Testis (tissue), 3 donors: ENCODE measurements around the gene CCL13. TPM values are rescaled to one million over a fixed set of nuclear protein-coding genes. Genes with fewer than 3 reads are reported as not detected.

Source experiments
- DNase-seq: peaks from one replicate; pipeline ENCODE4 v3.0.0-alpha.2; 2019
- H3K27ac ChIP-seq, 2 donors: fragments of 200-600 bp; sonication (generic); one replicate each; pipeline ENCODE4 v1.5.1; 2019
- H3K27me3 ChIP-seq: fragments of 200-600 bp; sonication (generic); one replicate; pipeline ENCODE4 v1.5.1; 2019
- H3K36me3 ChIP-seq: fragments of 200-600 bp; sonication (generic); one replicate; pipeline ENCODE4 v1.5.1; 2017; ENCODE audit warnings: low read depth; ENCODE audit errors: missing control alignments
- H3K4me1 ChIP-seq: fragments of 200-600 bp; sonication (generic); one replicate; pipeline ENCODE4 v1.5.1; 2019
- H3K4me3 ChIP-seq, 2 donors: fragments of 200-600 bp; sonication (generic); one replicate each; pipeline ENCODE4 v1.5.1; 2017 to 2019
- H3K9me3 ChIP-seq: fragments of 200-600 bp; sonication (generic); one replicate; pipeline ENCODE4 v1.5.1; 2017
- POLR2A ChIP-seq: fragments of 450-650 bp; IDR thresholded peaks from one replicate; pipeline ENCODE4 v1.6.1; 2017; ENCODE audit warnings: antibody characterized with exemption, mild to moderate bottlenecking, moderate library complexity
- WGBS, 2 donors: methylation state at CpG; one replicate each; pipeline ENCODE4 v1.1.5; 2018; 5-methylcytosine and 5-hydroxymethylcytosine counted together
- intact Hi-C: fragments of 100-400 bp; cut with DNase I; formaldehyde crosslinking; loops from one replicate; pipeline ENCODE4 v1.15.1; 2023; ENCODE audit warnings: low total_unique reads
- polyA plus RNA-seq: library from polyadenylated mRNA; stranded (reverse); fragments of 350-450 nt; fragmentation: Illumina TruSeq; extraction: RNeasy Lipid Tissue Mini Kit (QIAGEN cat#74804); gene quantifications from one replicate; pipeline ENCODE4 v1.2.3, GENCODE V29; 2014; ENCODE audit warnings: low read depth, low replicate concordance; ENCODE audit not compliant: insufficient read depth
- total RNA-seq, 2 donors: library from RNA; depleted of rRNA; stranded (reverse); fragments of >200 nt; gene quantifications; one replicate each; pipeline ENCODE4 v1.2.3, GENCODE V29; 2016
- TF ChIP-seq, protein P1 (sequence below), 3 experiments: fragments of 450-650 bp in 2 of 3; fragments of 200-600 bp in 1 of 3; sonication (generic) in 1 of 3; IDR thresholded peaks; one replicate each; pipeline ENCODE4 v1.5.1; 2016 to 2019; ENCODE audit warnings: antibody characterized with exemption in 3 of 3, mild to moderate bottlenecking in 2 of 3, moderate library complexity in 1 of 3

CCL13 gene
- total and polyA plus RNA-seq, 3 donors from 2014 or later = 5.2 TPM; not detected in 2

DNA sequence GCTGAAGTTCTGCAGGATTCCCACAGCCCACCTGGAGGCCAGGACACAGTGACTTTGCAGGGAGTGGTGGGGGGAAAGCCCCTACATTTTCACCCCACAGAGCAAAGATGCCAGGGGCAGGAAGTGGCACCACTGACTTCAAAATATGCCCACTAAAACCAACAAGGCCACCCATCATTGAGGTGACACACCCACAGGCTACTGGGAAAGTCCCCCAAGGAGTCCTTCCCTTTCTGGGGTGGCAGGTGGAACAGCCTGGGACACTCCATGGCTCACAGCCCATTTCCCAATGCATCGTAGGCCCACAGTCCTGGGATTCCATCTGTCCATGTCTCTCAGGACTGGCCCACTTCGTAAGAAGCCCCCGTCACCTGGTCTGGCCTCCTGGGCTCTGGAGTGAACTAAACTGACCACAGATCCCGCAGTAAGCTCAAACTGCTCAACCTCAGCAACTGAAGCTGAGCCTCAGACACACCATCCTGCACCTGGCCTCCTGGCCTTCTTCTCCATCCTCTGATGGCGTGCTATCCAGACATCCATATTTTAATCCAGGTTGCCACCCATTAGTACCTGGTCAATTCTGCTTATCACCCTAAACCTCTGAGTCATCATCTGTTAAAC, 14.2 kb downstream of the CCL13 start:
- no peaks in the 10 kb centered on the region for H3K36me3 ChIP-seq
- intact Hi-C loops = no loop called here
- H3K4me3 ChIP-seq = no peak overlapping the region
- H3K27me3 ChIP-seq = no peaks in the 10 kb centered on the region
- TF ChIP-seq POLR2A = no peak
- TF ChIP-seq, protein P1, sequence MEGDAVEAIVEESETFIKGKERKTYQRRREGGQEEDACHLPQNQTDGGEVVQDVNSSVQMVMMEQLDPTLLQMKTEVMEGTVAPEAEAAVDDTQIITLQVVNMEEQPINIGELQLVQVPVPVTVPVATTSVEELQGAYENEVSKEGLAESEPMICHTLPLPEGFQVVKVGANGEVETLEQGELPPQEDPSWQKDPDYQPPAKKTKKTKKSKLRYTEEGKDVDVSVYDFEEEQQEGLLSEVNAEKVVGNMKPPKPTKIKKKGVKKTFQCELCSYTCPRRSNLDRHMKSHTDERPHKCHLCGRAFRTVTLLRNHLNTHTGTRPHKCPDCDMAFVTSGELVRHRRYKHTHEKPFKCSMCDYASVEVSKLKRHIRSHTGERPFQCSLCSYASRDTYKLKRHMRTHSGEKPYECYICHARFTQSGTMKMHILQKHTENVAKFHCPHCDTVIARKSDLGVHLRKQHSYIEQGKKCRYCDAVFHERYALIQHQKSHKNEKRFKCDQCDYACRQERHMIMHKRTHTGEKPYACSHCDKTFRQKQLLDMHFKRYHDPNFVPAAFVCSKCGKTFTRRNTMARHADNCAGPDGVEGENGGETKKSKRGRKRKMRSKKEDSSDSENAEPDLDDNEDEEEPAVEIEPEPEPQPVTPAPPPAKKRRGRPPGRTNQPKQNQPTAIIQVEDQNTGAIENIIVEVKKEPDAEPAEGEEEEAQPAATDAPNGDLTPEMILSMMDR (IDR thresholded peaks at IDR 0.05) = no peak
- H3K27ac ChIP-seq = no peak overlapping the region
- no peaks in the 10 kb centered on the region for H3K4me1 ChIP-seq
- 98 to 100% methylated on average over 1 to 5 of the region's 5 CpGs for WGBS, 2 donors
- DNase-seq = no peak
- H3K9me3 ChIP-seq = no peaks in the 10 kb centered on the region

DNA sequence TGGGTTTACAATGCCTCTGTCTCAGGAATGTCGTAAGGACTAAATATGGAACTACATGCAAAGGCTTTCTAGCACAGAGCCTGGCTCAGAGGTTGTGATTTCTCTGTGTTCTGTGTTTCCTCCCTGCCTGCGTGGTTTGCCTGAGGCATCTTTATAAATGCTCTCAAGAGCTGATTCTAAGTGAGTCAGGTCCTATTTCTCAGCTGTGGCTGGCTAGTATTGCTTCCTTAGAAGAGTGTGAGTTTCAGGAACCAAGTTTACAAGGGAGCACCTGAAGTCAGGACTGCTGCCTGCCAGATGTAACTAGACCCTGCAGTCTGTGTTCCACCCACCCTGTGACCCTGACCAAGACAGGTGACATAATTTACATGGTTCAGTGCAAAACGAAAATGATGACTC, 14.7 kb downstream of the CCL13 start:
- 84 to 86% methylated on average over 3 of the region's 3 CpGs for WGBS, 2 donors
- no peak for DNase-seq
- Histone ChIP-seq H3K27me3 (no peaks in the 10 kb centered on the region), H3K9me3 (no peaks in the 10 kb centered on the region), H3K4me3 (no peak overlapping the region), H3K27ac (no peak overlapping the region), H3K4me1 (no peaks in the 10 kb centered on the region), H3K36me3 (no peaks in the 10 kb centered on the region)
- intact Hi-C loops = no loop called here
- no peak for TF ChIP-seq POLR2A
- TF ChIP-seq, protein P1 (IDR thresholded peaks at IDR 0.05) = no peak

DNA sequence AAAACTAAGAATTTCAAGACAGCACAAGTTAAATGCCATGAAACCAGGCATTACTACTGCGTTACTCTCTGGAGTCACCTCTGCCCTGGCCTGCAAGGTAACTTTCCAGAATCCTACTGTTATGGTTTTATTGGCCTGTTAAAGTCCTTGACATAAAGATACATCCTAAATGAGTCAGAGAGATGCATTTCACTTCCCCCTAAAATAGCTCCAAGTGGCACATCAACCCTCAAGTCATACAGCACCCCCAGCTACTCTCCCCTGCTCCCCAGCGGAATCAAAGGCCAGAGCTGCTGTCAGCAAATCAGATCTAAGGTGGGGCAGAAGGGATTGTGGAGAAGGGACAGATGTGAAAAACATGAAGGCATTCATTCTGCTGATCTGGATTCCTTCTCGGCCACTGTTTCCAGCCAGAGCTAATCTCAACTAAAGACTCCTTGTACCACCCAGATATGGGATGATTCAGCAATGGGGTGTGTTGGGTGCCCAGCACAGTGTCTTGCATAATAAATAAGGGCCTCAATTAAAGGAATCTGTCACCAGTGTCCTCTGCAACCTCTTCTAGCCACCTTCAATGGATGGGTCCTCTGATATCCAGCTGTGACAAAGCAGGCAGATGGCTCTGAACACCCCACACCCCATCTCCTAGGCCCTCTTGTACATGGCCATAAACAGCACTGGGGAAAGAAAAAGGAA, 15.3 kb downstream of the CCL13 start:
- intact Hi-C loops = no loop called here
- Histone ChIP-seq H3K27me3 (no peaks in the 10 kb centered on the region), H3K4me3 (no peak overlapping the region), H3K4me1 (no peaks in the 10 kb centered on the region), H3K27ac (no peak overlapping the region), H3K36me3 (no peaks in the 10 kb centered on the region), H3K9me3 (no peaks in the 10 kb centered on the region)
- DNase-seq = no peak
- no peak for TF ChIP-seq POLR2A
- TF ChIP-seq, protein P1 (IDR thresholded peaks at IDR 0.05) = no peak
- WGBS, 2 donors = 89% methylated on average over 3 of the region's 3 CpGs

DNA sequence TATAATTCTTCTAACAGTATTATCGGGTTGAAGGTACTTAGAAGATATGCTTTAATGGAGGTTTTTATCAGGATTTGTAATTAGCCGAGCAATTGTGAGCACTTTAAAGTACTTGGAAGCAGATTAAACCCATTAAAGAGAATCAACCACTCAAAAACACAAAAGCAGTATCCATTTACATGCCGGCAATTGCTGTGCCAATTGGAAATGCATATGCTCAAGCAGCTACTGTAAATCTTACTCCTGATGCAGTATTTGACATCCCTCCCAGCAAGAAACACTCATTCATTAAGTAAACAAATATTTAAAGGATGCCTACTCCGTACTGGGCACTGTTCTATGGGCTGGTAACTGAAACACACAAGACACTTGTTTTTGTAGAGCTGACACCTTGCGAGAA, 18.2 kb downstream of the CCL13 start:
- 84 to 86% methylated on average over 5 of the region's 5 CpGs for WGBS, 2 donors
- Histone ChIP-seq H3K27me3 (no peaks in the 10 kb centered on the region), H3K4me1 (no peaks in the 10 kb centered on the region), H3K4me3 (no peak overlapping the region), H3K9me3 (no peaks in the 10 kb centered on the region), H3K27ac (no peak overlapping the region), H3K36me3 (no peaks in the 10 kb centered on the region)
- no peak for TF ChIP-seq POLR2A
- TF ChIP-seq, protein P1 (IDR thresholded peaks at IDR 0.05) = no peak
- intact Hi-C loops = no loop called here
- no peak for DNase-seq
